ENCODE data around the gene ITGA4. TPM values are rescaled to one million over a fixed set of nuclear protein-coding genes. Genes with fewer than 3 reads are reported as not detected.

Gene ITGA4
- total RNA-seq, 3 donors from 2014 or later, result 6.7 to 12.5 (median 11.7) TPM

DNA sequence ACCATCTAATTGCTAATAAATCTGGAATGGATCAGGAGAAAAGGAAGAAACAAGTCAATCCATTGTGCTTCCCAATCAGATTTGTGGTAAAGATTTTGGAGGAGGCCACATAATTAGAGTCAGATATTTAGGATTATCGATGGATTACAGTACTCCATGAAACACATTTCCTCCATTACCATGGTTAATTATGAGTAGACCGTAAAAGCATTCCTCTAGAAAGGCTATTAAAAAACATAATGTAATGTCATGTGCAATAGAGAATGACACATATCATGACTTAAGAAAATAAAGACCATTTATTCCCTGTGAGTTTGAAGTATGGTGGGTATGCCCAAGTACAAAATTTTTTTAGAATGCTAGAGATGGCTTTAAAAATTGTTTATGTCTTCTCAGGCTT is 96.1 kb downstream of the ITGA4 start:
- Histone ChIP-seq H3K4me3 (no peak overlapping the region), H3K27ac (no peak overlapping the region), H3K4me1 (no peaks in the 10 kb centered on the region), H3K36me3 (no peaks in the 10 kb centered on the region), H3K9me3 (no peaks in the 10 kb centered on the region), H3K27me3 (no peaks in the 10 kb centered on the region)
- TF ChIP-seq POLR2A (IDR thresholded peaks at IDR 0.05) (no peak), POLR2AphosphoS5 (IDR thresholded peaks at IDR 0.05) (no peak)
- TF ChIP-seq, protein P1, sequence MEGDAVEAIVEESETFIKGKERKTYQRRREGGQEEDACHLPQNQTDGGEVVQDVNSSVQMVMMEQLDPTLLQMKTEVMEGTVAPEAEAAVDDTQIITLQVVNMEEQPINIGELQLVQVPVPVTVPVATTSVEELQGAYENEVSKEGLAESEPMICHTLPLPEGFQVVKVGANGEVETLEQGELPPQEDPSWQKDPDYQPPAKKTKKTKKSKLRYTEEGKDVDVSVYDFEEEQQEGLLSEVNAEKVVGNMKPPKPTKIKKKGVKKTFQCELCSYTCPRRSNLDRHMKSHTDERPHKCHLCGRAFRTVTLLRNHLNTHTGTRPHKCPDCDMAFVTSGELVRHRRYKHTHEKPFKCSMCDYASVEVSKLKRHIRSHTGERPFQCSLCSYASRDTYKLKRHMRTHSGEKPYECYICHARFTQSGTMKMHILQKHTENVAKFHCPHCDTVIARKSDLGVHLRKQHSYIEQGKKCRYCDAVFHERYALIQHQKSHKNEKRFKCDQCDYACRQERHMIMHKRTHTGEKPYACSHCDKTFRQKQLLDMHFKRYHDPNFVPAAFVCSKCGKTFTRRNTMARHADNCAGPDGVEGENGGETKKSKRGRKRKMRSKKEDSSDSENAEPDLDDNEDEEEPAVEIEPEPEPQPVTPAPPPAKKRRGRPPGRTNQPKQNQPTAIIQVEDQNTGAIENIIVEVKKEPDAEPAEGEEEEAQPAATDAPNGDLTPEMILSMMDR (IDR thresholded peaks at IDR 0.05), result no peak
- intact Hi-C loops (cut with DNase I; ENCODE audit: low total_unique reads), result no loop called here
- no peak for DNase-seq (ENCODE audit: low spot score in 2 of 2)

DNA sequence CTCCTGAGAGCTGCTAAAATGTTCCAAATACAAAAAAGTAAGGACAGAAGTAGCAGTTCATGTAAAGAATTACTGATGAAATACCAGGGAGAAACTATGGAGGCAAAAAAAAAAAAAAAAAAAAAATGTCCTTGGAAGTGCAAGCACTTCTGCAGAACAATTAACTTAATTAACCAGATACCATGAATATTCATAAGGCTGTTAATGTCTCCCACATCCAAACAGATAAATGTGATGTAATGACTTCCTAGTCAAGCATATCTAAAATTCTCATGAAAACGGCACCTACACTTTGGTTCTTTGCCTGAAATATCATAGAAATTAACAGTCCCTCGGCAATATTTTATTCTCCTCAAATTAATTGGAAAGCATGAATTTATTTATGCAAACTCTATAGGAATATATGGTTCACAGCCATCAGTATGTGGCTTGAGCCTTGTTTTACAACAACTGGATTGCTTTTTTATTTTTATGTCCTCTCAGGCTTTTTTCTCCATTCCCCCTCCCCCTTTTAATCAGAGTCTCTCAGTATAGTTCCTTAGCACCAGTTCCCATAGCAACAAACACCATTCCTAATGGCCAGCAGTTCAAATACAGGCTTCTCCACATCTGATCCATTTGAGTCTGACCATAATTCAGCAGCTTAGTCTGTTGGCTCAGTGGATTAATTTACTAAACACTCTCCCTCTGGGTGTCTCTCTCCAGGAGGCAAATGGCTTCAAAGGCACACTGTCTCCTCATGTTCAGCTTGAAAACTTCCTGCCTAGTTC is 97.1 kb downstream of the ITGA4 start:
- Histone ChIP-seq H3K27me3 (no peaks in the 10 kb centered on the region), H3K9me3 (no peaks in the 10 kb centered on the region), H3K27ac (no peak overlapping the region), H3K4me1 (no peaks in the 10 kb centered on the region), H3K36me3 (no peaks in the 10 kb centered on the region), H3K4me3 (no peak overlapping the region)
- intact Hi-C loops (cut with DNase I; ENCODE audit: low total_unique reads), result no loop called here
- no peak for DNase-seq (ENCODE audit: low spot score in 2 of 2)
- TF ChIP-seq, protein P1 (IDR thresholded peaks at IDR 0.05), result no peak
- TF ChIP-seq POLR2AphosphoS5 (IDR thresholded peaks at IDR 0.05) (no peak), POLR2A (IDR thresholded peaks at IDR 0.05) (no peak)

DNA sequence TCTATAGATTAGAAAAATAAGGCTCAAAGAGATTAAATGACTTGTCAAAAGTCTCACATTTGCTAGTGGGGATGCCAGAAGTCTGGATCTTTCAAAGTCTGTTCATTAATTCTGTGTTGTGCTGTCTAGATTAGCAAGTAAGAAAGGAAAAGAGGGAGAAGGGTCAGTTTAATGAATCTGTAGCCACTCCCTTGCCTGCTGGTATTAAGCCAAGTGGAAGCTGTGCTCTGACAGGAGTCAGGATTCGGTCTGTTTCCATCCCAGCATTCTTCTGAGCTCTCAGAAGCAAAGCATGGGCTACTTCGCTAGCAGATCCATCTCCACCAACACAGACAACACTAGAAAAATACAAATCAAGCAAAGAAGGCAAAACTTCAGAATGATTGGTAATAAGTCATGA is 101.2 kb downstream of the ITGA4 start:
- Histone ChIP-seq H3K27ac (no peak overlapping the region), H3K36me3 (no peaks in the 10 kb centered on the region), H3K4me3 (no peak overlapping the region), H3K4me1 (no peaks in the 10 kb centered on the region), H3K9me3 (no peaks in the 10 kb centered on the region), H3K27me3 (no peaks in the 10 kb centered on the region)
- intact Hi-C loops (cut with DNase I; ENCODE audit: low total_unique reads), result no loop called here
- DNase-seq (ENCODE audit: low spot score in 2 of 2), result no peak
- TF ChIP-seq, protein P1 (IDR thresholded peaks at IDR 0.05), result no peak
- no peak for TF ChIP-seq POLR2A (IDR thresholded peaks at IDR 0.05)
- no peak for TF ChIP-seq POLR2AphosphoS5 (IDR thresholded peaks at IDR 0.05)

DNA sequence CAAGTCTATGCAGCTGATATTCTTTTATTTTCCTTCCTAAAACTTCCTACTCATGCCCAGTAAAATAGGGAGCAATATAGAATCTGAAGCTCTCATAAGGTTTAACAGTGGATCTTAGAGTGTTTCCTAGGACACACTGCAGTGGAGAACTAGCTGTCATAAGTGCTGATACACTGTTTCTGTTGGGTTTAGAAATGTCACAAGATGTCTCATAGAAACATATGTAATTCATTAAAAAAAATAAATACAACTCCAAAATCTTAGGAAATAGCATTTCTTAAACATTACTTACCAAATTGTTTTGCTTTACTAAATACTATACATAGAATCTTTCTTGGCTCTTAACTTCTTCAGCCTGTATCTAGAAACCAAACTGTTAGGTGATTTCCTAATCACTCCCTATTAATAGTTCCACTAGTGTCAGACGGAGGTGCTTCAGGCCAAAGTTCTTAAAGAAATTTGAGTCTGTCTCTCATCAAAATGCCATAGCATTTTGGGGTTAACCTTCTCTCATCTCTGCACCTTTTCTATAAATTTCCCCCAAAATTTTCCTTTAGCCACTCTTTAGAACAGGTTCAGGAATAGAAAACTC is 106.0 kb downstream of the ITGA4 start:
- Histone ChIP-seq H3K4me1 (no peaks in the 10 kb centered on the region), H3K9me3 (no peaks in the 10 kb centered on the region), H3K36me3 (no peaks in the 10 kb centered on the region), H3K27ac (no peak overlapping the region), H3K27me3 (no peaks in the 10 kb centered on the region), H3K4me3 (no peak overlapping the region)
- intact Hi-C loops (cut with DNase I; ENCODE audit: low total_unique reads), result no loop called here
- TF ChIP-seq POLR2AphosphoS5 (IDR thresholded peaks at IDR 0.05) (no peak), POLR2A (IDR thresholded peaks at IDR 0.05) (no peak)
- TF ChIP-seq, protein P1 (IDR thresholded peaks at IDR 0.05), result no peak
- DNase-seq (ENCODE audit: low spot score in 2 of 2), result no peak

DNA sequence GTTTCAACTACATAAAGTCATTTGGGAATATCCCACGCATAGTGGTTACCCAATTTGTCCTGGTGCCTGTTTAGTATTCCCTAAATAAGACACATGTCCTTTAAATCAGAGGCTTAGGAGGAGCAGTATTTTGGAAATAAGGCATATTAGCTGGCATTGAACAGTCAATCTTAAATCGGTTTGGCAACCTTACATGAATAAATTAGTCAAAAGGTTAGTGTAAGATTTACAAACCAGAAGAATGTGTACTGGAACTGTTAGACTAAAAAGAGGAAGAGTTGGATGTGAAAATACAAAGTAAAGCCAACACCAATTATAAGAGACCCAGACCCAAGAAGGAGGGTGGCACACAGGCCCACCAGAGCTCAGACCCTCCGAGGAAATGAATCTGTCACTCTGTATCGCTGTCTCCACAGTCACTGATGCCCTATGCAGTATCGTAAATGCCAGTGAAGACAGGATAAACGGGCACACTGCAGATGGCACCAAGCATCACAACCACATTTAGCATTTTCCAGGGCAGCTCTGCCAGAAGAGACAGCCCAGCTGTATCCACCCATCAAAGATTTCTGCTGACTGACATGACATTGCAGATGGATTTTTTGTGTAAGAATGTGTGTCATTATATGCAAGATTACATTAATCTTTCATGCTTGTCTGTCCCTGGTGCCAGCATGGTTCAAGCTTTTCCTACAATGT is 109.3 kb downstream of the ITGA4 start:
- no peak overlapping the region for H3K4me3 ChIP-seq
- no peak overlapping the region for H3K27ac ChIP-seq
- no peaks in the 10 kb centered on the region for H3K27me3 ChIP-seq
- no peaks in the 10 kb centered on the region for H3K9me3 ChIP-seq
- no peaks in the 10 kb centered on the region for H3K36me3 ChIP-seq
- TF ChIP-seq POLR2A (IDR thresholded peaks at IDR 0.05) (no peak), POLR2AphosphoS5 (IDR thresholded peaks at IDR 0.05) (no peak)
- TF ChIP-seq, protein P1 (IDR thresholded peaks at IDR 0.05), result no peak
- intact Hi-C loops (cut with DNase I; ENCODE audit: low total_unique reads), result no loop called here
- DNase-seq (ENCODE audit: low spot score in 2 of 2), result no peak
- no peaks in the 10 kb centered on the region for H3K4me1 ChIP-seq

All from breast epithelium (tissue), 4 donors.